HepG2 (cell line): Measurements from ENCODE around the gene BCAM. TPM values are rescaled to one million over a fixed set of nuclear protein-coding genes. Genes with fewer than 3 reads are reported as not detected.
"Not testable (repeated sequence)": the region's sequence is repeated elsewhere in the genome, so short reads cannot be mapped to it uniquely, and the experiment has no call there.

ENCODE experiments used
- ATAC-seq: fragments of 200-7000 bp; cut with Tn5 transposase; 3 replicates; pipeline ENCODE4 v1.9.1; 2020; ENCODE audit warnings: mild to moderate bottlenecking, moderate library complexity
- BruUV-seq: library from RNA; stranded (reverse); fragments of 400-500 nt; replicated peaks from 2 replicates; lab custom pipeline; 2021; lab: Mats Ljungman, UMichigan
- CTCF ChIA-PET: fragments of 300-600 bp; formaldehyde crosslinking; extraction: SDS; loops from one replicate; lab custom pipeline; 2021; ENCODE audit warnings: low total read pairs, inconsistent platforms, low intra/inter-chr PET ratio; lab: Yijun Ruan, JAX
- POLR2A ChIA-PET: fragments of 350-600 bp; sonication (Branson Sonifier 250); formaldehyde crosslinking; loops from one replicate; lab custom pipeline; 2020; ENCODE audit warnings: antibody characterized with exemption, inconsistent platforms; lab: Yijun Ruan, JAX
- DNase-seq: peaks from one replicate; pipeline ENCODE4 v3.0.0-alpha.2; 2015; ENCODE audit warnings: low spot score
- FAIRE-seq: peaks from 3 replicates; lab custom pipeline; 2011; peaks lifted over from hg19 to GRCh38; lab: Jason Lieb, UNC
- H2AFZ ChIP-seq: one replicate; pipeline ENCODE4 v1.6.1; 2011; ENCODE audit warnings: low read length, inconsistent platforms
- H3K27ac ChIP-seq: fragments of 300-600 bp; 3 replicates; pipeline ENCODE4 v1.8.0; 2011; ENCODE audit warnings: mixed run types, mild to moderate bottlenecking, mixed read lengths, low read length, inconsistent platforms; ENCODE audit not compliant: insufficient read depth; ENCODE audit errors: extremely low read length
- H3K27me3 ChIP-seq, 2 experiments: fragments of 200-600 bp in 1 of 2; 2 replicates in 1 of 2; 3 replicates in 1 of 2; pipeline versions ENCODE4 v1.6.0 to v1.8.0; 2011; ENCODE audit warnings: low read length in 2 of 2, mild to moderate bottlenecking in 2 of 2, moderate library complexity in 2 of 2, inconsistent platforms in 1 of 2; ENCODE audit not compliant: insufficient read depth in 2 of 2, control insufficient read depth in 1 of 2
- H3K36me3 ChIP-seq, 2 experiments: fragments of 200-600 bp in 1 of 2; replicated peaks in 1 of 2; 2 replicates in 1 of 2; 3 replicates in 1 of 2; pipeline versions ENCODE4 v1.5.1 to v1.8.0; 2011; ENCODE audit warnings: low read length in 2 of 2, inconsistent platforms in 1 of 2; ENCODE audit not compliant: insufficient read depth in 2 of 2, control insufficient read depth in 1 of 2
- H3K4me1 ChIP-seq: 2 replicates; pipeline ENCODE4 v1.5.1; 2012; ENCODE audit warnings: low read length, inconsistent platforms; ENCODE audit not compliant: insufficient read depth
- H3K4me2 ChIP-seq: 2 replicates; pipeline ENCODE4 v1.6.0; 2011; ENCODE audit warnings: low read depth, low read length, inconsistent platforms
- H3K4me3 ChIP-seq, 3 experiments: fragments of 200-600 bp in 1 of 3; sonication (generic), shearing (Covaris generic) in 1 of 3; replicated peaks in 1 of 3; 2 replicates each; pipeline ENCODE4 v1.5.1; 2011 to 2016; ENCODE audit warnings: low read length in 3 of 3, inconsistent platforms in 2 of 3, low read depth in 2 of 3, mild to moderate bottlenecking in 2 of 3, control low read depth in 1 of 3, mixed read lengths in 1 of 3; ENCODE audit not compliant: insufficient read depth in 1 of 3
- H3K79me2 ChIP-seq: one replicate; pipeline ENCODE4 v1.6.1; 2011; ENCODE audit warnings: low read length, inconsistent platforms; ENCODE audit not compliant: insufficient read depth
- H3K9ac ChIP-seq: 2 replicates; pipeline ENCODE4 v1.6.0; 2011; ENCODE audit warnings: mild to moderate bottlenecking, low read depth, low read length, inconsistent platforms; ENCODE audit not compliant: insufficient read depth
- H3K9me3 ChIP-seq: 2 replicates; pipeline ENCODE4 v1.5.1; 2012; ENCODE audit warnings: mild to moderate bottlenecking, low read length
- H4K20me1 ChIP-seq: 2 replicates; pipeline ENCODE4 v1.6.0; 2011; ENCODE audit warnings: inconsistent platforms, mild to moderate bottlenecking, low read length, moderate library complexity; ENCODE audit not compliant: insufficient read depth
- CEBPB ChIP-seq: IDR thresholded peaks from 2 replicates; pipeline ENCODE4 v1.6.1; 2011; ENCODE audit warnings: low read depth, low read length, improper control_type of control experiment, borderline replicate concordance
- CEBPG ChIP-seq: IDR thresholded peaks from 2 replicates; pipeline ENCODE4 v1.6.1; 2016
- MAFK ChIP-seq, 2 experiments: IDR thresholded peaks in 1 of 2; conservative IDR thresholded peaks in 1 of 2; 2 replicates each; pipeline ENCODE4 v1.6.1; 2011; ENCODE audit warnings: improper control_type of control experiment in 2 of 2, low read length in 2 of 2
- ZNF460 ChIP-seq: sonication (generic); formaldehyde crosslinking; IDR thresholded peaks from 2 replicates; pipeline ENCODE4 v1.5.1; 2020; ENCODE audit warnings: missing genetic modification reagents, mild to moderate bottlenecking, borderline replicate concordance
- ZNF770 ChIP-seq: sonication (generic); formaldehyde crosslinking; IDR thresholded peaks from 2 replicates; pipeline ENCODE4 v1.5.0; 2020; ENCODE audit warnings: mild to moderate bottlenecking, missing genetic modification reagents
- WGBS: methylation state at CpG from one replicate; pipeline ENCODE4 v1.1.6; 2017; ENCODE audit warnings: low lambda C conversion rate; 5-methylcytosine and 5-hydroxymethylcytosine counted together
- in situ Hi-C: cut with HindIII; loops from 2 replicates; pipeline ENCODE4 v1.10.0; 2017; ENCODE audit warnings: low pct_unique_long_range_greater_than_20kb; ENCODE audit not compliant: extremely low pct_ligation_motif_present
- intact Hi-C: fragments of 100-400 bp; cut with micrococcal nuclease; formaldehyde crosslinking; loops from one replicate; pipeline ENCODE4 v1.10.0; 2022; ENCODE audit not compliant: unreplicated experiment
- polyA plus RNA-seq, 8 experiments: library from polyadenylated mRNA; depleted of rRNA in 3 of 8; stranded (reverse) in 7 of 8; unstranded in 1 of 8; fragments of >200 nt; fragmentation: Illumina TruSeq in 4 of 8; extraction: Trizol in 4 of 8; gene quantifications; 2 replicates each; pipeline versions ENCODE4 v1.2.1 to v1.2.3, GENCODE V29; 2011 to 2016; ENCODE audit warnings: low read depth in 4 of 8, missing spikeins in 1 of 8, mixed read lengths in 1 of 8; ENCODE audit not compliant: insufficient read depth in 1 of 8
- total RNA-seq, 5 experiments: library from RNA; depleted of rRNA; stranded (reverse); fragments of >200 nt; fragmentation: Illumina TruSeq; extraction: Trizol; gene quantifications; 2 replicates each; pipeline ENCODE4 v1.2.3, GENCODE V29; 2016; ENCODE audit warnings: low read depth in 1 of 5

BCAM gene
- total and polyA plus RNA-seq, 2 of the 13 experiments (the other 11 are each of a cell fraction or from before 2014, with no cell fraction given) = 51.2 to 62.7 TPM

- 0 out of 4 replicates have a peak, but pooled peaks of 1 of the 2 experiments have one; percentile 25 for TF ChIP-seq MAFK (conservative IDR thresholded peaks at IDR 0.05 in 1 of 2, IDR thresholded peaks at IDR 0.05 in 1 of 2; ENCODE audit: low read length in 2 of 2)
- TF ChIP-seq, all 625 proteins: peak for 6
These were observed 15.9 kb downstream of the BCAM start (continued) for GRCh38 chr19:44824761-44825160.

DNA sequence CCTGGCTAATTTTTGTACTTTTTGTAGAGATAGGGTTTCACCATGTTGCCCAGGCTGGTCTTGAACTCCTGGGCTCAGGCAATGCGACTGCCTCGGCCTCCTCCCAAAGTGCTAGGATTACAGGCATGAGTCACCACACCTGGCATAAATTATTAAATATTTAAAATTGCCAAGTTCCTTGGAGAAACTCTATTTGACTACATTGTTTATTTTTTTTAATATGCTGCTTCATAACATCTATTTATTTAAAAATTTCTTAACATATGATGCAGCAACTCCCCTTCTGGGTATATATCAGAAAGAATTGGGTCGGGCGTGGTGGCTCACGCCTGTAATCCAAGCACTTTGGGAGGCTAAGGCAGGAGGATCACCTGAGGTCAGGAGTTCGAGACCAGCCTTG is 24.0 kb downstream of the BCAM start:
- H3K27me3 ChIP-seq, ATAC-seq, H3K4me2 ChIP-seq, H3K27ac ChIP-seq, FAIRE-seq, H4K20me1 ChIP-seq, in situ Hi-C loops, H2AFZ ChIP-seq, H3K79me2 ChIP-seq, DNase-seq, H3K9ac ChIP-seq, intact Hi-C loops, H3K4me3 ChIP-seq, H3K36me3 ChIP-seq, H3K9me3 ChIP-seq, H3K4me1 ChIP-seq, BruUV-seq, CTCF ChIA-PET: not testable (repeated sequence)
- POLR2A ChIA-PET = interaction anchor here (0.9 kb wide), 1 partner anchor 24 kb away, joined by 3 read pairs; the partner anchor contains the start of gene BCAM
- 34% methylated on average over 6 of the region's 6 CpGs for WGBS

GRCh38 chr19:44834399-44834798 is 25.5 kb downstream of the BCAM start:
- H3K4me3 ChIP-seq, H3K27me3 ChIP-seq, H2AFZ ChIP-seq, BruUV-seq, H3K79me2 ChIP-seq, DNase-seq, CTCF ChIA-PET, H4K20me1 ChIP-seq, FAIRE-seq, H3K27ac ChIP-seq, H3K36me3 ChIP-seq, intact Hi-C loops, H3K4me2 ChIP-seq, in situ Hi-C loops, H3K9ac ChIP-seq, H3K9me3 ChIP-seq, H3K4me1 ChIP-seq: not testable (repeated sequence)
- TF ChIP-seq ZNF460 (CRISPR knock-in tag) (peak; percentile 10; the same call in 1 of the 2 replicates), CEBPB (peak; percentile 36; the same call in 1 of the 2 replicates), CEBPG (CRISPR knock-in tag) (0 out of 2 replicates have a peak, but pooled peaks have one; percentile 16), ZNF770 (peak; percentile 91)
- peak; percentile 46; the same call in 2 of the 3 replicates for ATAC-seq
- 29% methylated on average over 7 of the region's 8 CpGs for WGBS
- POLR2A ChIA-PET = interaction anchor here (1.1 kb wide), 1 partner anchor 50 kb away, joined by 3 read pairs; no protein-coding TSS in a partner anchor
